HFFc6 (cell line): ENCODE measurements around the gene SLC5A1. TPM values are rescaled to one million over a fixed set of nuclear protein-coding genes. Genes with fewer than 3 reads are reported as not detected.

Source experiments
- DNase-seq: peaks from one replicate; pipeline ENCODE4 v3.0.0-alpha.2; 2018
- H3K27ac Mint-ChIP-seq: 2 replicates; pipeline ENCODE4 v1.8.0; 2020; ENCODE audit warnings: mild to moderate bottlenecking, mixed read lengths
- H3K27me3 Mint-ChIP-seq: 2 replicates; pipeline ENCODE4 v1.8.0; 2021; ENCODE audit warnings: mild to moderate bottlenecking, moderate library complexity, mixed read lengths; ENCODE audit not compliant: insufficient read depth
- H3K36me3 Mint-ChIP-seq: 2 replicates; pipeline ENCODE4 v1.8.0; 2021; ENCODE audit warnings: low read depth, mixed read lengths
- H3K4me1 Mint-ChIP-seq: 2 replicates; pipeline ENCODE4 v1.8.0; 2020; ENCODE audit warnings: low read depth, mixed read lengths
- H3K4me3 Mint-ChIP-seq: 2 replicates; pipeline ENCODE4 v1.8.0; 2020; ENCODE audit warnings: mild to moderate bottlenecking, moderate library complexity, mixed read lengths
- H3K9me3 Mint-ChIP-seq: 2 replicates; pipeline ENCODE4 v1.8.0; 2020; ENCODE audit warnings: mild to moderate bottlenecking, mixed read lengths
- CTCF ChIP-seq: fragments of 200-600 bp; sonication (generic); IDR thresholded peaks from 2 replicates; pipeline ENCODE4 v1.5.0; 2021; ENCODE audit warnings: antibody characterized with exemption, mild to moderate bottlenecking
- total RNA-seq, 6 experiments: library from RNA; stranded (reverse); fragmentation: NEBNext Ultra II Directional; extraction: Animal tissue kit (Norgen Biotek cat#: 25700); gene quantifications; 2 replicates in 1 of 6; 3 replicates in 5 of 6; pipeline ENCODE4 v1.2.3, GENCODE V29; 2021

The SLC5A1 gene
- total RNA-seq, 6 experiments from 2014 or later, result not detected

GRCh38 chr22:32024796-32025195 is 18.3 kb upstream of the SLC5A1 start:
- DNase-seq, result no peak
- Mint-ChIP-seq H3K27me3 (peaks cover 16% of the 10 kb centered on the region), H3K27ac (no peak overlapping the region), H3K9me3 (no peaks in the 10 kb centered on the region), H3K4me1 (peaks cover 12% of the 10 kb centered on the region), H3K36me3 (no peaks in the 10 kb centered on the region), H3K4me3 (no peak overlapping the region)
- TF ChIP-seq CTCF, result no peak

GRCh38 chr22:32030518-32031247 is 12.4 kb upstream of the SLC5A1 start:
- TF ChIP-seq CTCF, result no peak
- no peak overlapping the region for H3K27ac Mint-ChIP-seq

DNA sequence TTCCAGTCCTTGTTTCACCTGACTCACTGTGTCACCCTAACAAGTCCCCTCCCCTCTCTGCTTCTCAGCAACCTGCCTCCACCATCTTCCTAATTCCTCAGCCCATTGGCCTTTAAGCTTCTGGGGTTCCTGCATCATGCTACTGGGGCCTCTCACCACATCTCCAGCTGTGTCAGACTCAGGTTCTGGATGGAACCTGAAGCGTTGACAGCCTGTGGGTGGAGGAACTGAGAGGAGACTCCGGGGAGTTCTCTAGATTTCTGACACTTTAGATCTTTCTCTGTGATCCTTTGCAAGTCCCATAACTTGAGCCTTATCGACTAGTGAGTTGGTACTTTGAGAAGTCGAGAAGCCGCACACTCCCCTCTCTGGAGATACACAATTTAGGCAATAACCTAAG is 11.6 kb upstream of the SLC5A1 start:
- Mint-ChIP-seq H3K4me1 (no peaks in the 10 kb centered on the region), H3K36me3 (no peaks in the 10 kb centered on the region), H3K27ac (no peak overlapping the region), H3K27me3 (peaks cover 28% of the 10 kb centered on the region), H3K4me3 (no peak overlapping the region), H3K9me3 (no peaks in the 10 kb centered on the region)
- TF ChIP-seq CTCF, result no peak
- no peak for DNase-seq

More at GRCh38 chr22:32030518-32031247, 12.4 kb upstream of the SLC5A1 start:
- H3K4me1 Mint-ChIP-seq, result no peaks in the 10 kb centered on the region
- no peaks in the 10 kb centered on the region for H3K9me3 Mint-ChIP-seq
- no peak for DNase-seq
- H3K4me3 Mint-ChIP-seq, result no peak overlapping the region
- H3K36me3 Mint-ChIP-seq, result no peaks in the 10 kb centered on the region
- H3K27me3 Mint-ChIP-seq, result peaks cover 25% of the 10 kb centered on the region

DNA sequence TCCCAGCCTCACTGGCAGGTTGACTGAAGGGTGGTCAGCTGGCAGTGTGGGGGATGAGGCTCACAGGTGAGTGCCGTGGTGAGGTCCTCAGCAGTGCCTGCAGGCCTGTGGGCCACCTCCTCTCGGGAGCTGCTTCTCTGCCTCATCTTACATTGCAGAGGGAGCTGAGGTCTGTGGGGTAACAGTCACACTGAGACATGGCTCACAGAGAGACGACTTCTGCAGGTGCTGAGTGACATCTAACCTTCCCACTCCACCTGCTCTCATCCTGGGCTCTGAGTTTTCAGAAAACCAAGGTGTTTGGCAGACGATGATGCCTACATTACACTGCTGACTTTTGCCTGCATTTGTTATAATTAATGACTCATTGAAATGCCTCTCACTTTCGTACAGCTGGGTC is 8.8 kb upstream of the SLC5A1 start:
- Mint-ChIP-seq H3K4me3 (no peak overlapping the region), H3K27me3 (peaks cover 32% of the 10 kb centered on the region), H3K36me3 (no peaks in the 10 kb centered on the region), H3K4me1 (no peaks in the 10 kb centered on the region), H3K27ac (no peak overlapping the region), H3K9me3 (no peaks in the 10 kb centered on the region)
- TF ChIP-seq CTCF, result no peak
- DNase-seq, result no peak

GRCh38 chr22:32037236-32037635 is 5.8 kb upstream of the SLC5A1 start:
- Mint-ChIP-seq H3K27me3 (peaks cover 38% of the 10 kb centered on the region), H3K4me1 (no peaks in the 10 kb centered on the region), H3K36me3 (no peaks in the 10 kb centered on the region), H3K4me3 (no peak overlapping the region), H3K27ac (no peak overlapping the region), H3K9me3 (no peaks in the 10 kb centered on the region)
- DNase-seq, result no peak
- TF ChIP-seq CTCF, result no peak
